Cardiac muscle cell (in vitro differentiated cells and primary cell): ENCODE data around the gene IFIH1. TPM values are rescaled to one million over a fixed set of nuclear protein-coding genes. Genes with fewer than 3 reads are reported as not detected.

Experiments
- DNase-seq, 2 donors: peaks; one replicate each; pipeline versions ENCODE4 v3.0.0 to v3.0.0-alpha.2; 2010 to 2017; ENCODE audit warnings: low read depth in 1 of 2, low spot score in 1 of 2
- H3K27ac ChIP-seq: fragments of 200-600 bp; sonication (generic); 2 replicates; pipeline ENCODE4 v1.5.1; 2016
- H3K27me3 ChIP-seq: fragments of 200-600 bp; sonication (generic); 2 replicates; pipeline ENCODE4 v1.6.0; 2016; ENCODE audit warnings: control low read depth
- H3K36me3 ChIP-seq: fragments of 200-600 bp; sonication (generic); 2 replicates; pipeline ENCODE4 v1.5.1; 2016; ENCODE audit warnings: control low read depth
- H3K4me1 ChIP-seq: fragments of 200-600 bp; sonication (generic); 2 replicates; pipeline ENCODE4 v1.8.1; 2017; ENCODE audit warnings: low read depth, mild to moderate bottlenecking, mixed run types
- H3K4me3 ChIP-seq: fragments of 200-600 bp; sonication (generic); 2 replicates; pipeline ENCODE4 v1.5.1; 2016; ENCODE audit warnings: mild to moderate bottlenecking
- H3K9me3 ChIP-seq: fragments of 200-600 bp; sonication (generic); 2 replicates; pipeline ENCODE4 v1.5.1; 2017; ENCODE audit warnings: low read depth, mild to moderate bottlenecking, control low read depth
- polyA plus RNA-seq: library from polyadenylated mRNA; unstranded; fragments of >200 nt; fragmentation: Nextera tagmentation; extraction: Ambion mirVana; gene quantifications from 2 replicates; pipeline ENCODE4 v1.2.1, GENCODE V29; 2016
- total RNA-seq: library from RNA; depleted of rRNA; stranded (reverse); fragments of >200 nt; gene quantifications from 2 replicates; pipeline ENCODE4 v1.2.3, GENCODE V29; 2016
- TF ChIP-seq, protein P1 (sequence below): IDR thresholded peaks from 2 replicates; pipeline ENCODE4 v1.5.1; 2012; ENCODE audit warnings: low read depth, mild to moderate bottlenecking, low read length

IFIH1 gene
- total RNA-seq: 0.06 and 0.07 TPM in 2 replicates
- polyA plus RNA-seq: 0.88 TPM in 1 of 2 replicates, not detected in the other

DNA sequence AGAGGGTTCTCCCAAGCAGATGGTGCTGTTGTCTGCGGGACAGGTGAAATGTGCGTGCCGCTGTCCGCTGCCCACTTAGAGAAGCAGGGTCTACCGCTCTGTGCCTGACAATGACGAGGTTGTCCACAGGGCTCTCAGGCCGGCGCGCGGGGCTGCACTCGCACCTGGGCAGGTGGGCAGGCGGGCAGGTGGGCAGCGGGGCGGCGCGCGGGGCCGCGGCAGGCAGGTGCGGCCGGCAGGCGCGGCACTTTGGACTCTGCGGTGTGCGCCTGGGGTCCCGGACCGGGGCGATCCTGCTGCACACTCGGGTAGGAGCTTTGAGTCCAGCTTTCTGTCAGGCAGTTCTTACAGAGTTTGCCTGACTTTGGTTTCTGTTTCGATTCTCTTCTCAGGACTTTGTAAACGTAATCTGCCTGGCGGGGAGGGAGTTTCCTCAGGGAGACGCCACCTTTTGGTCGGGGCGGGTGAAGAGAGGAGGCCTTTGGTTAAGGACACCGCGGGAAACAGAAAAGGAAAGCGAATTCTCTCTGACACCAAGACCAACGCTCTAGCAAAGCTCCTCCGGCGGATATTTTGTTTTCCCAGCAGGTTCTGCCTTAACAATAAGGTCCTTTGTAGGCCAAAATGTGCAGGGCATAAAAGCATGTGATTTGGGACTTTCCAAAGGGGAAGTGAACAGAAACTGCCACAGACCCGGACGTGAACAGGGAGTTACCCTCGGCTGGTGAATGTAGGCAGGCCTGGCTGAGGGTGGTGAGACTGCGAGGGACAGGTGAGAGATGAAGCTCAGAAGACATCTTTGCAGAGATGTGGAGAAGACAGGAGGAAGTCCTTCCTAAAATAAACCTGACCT is at the start of gene IFIH1:
Gene IFIH1 (minus strand): TSS at position 357 of the 853 bp plus-strand sequence. CDS start 377 bp downstream, outside the sequence.
- Histone ChIP-seq H3K9me3 (no peaks in the 10 kb centered on the region), H3K27ac (no peak within 1 kb of the TSS), H3K4me1 (no peaks in the 10 kb centered on the region), H3K27me3 (peaks cover 45% of the 10 kb centered on the region), H3K4me3 (peak within 1 kb of the TSS; percentile 50), H3K36me3 (no peaks in the 10 kb centered on the region)
- DNase-seq: peak; percentile 71 to 92
- TF ChIP-seq, protein P1, sequence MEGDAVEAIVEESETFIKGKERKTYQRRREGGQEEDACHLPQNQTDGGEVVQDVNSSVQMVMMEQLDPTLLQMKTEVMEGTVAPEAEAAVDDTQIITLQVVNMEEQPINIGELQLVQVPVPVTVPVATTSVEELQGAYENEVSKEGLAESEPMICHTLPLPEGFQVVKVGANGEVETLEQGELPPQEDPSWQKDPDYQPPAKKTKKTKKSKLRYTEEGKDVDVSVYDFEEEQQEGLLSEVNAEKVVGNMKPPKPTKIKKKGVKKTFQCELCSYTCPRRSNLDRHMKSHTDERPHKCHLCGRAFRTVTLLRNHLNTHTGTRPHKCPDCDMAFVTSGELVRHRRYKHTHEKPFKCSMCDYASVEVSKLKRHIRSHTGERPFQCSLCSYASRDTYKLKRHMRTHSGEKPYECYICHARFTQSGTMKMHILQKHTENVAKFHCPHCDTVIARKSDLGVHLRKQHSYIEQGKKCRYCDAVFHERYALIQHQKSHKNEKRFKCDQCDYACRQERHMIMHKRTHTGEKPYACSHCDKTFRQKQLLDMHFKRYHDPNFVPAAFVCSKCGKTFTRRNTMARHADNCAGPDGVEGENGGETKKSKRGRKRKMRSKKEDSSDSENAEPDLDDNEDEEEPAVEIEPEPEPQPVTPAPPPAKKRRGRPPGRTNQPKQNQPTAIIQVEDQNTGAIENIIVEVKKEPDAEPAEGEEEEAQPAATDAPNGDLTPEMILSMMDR: peak; percentile 59

DNA sequence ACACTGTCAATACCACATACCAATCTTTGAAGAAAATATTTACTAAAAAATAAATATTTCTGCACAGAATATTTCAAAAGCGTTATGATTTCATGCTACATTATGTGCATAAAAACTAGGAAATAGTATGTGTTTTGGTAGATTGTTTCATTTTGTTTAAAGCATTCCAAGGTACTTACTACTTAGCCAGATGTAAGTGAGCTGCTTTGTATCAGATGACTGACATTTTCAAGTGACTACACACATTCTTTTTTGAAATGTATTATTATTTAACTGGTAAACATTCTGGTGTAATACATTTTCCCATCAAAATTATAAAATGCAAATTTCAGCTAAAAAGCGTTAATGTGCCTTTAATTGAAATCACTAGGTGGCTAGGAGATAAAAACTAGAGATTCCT is 46.9 kb upstream of the IFIH1 start:
- Histone ChIP-seq H3K9me3 (no peaks in the 10 kb centered on the region), H3K36me3 (peaks cover 7% of the 10 kb centered on the region), H3K27ac (no peak overlapping the region), H3K4me3 (no peak overlapping the region), H3K27me3 (no peaks in the 10 kb centered on the region), H3K4me1 (peaks cover 9% of the 10 kb centered on the region)
- peak in 1 of 2 donors; percentile 24 for DNase-seq
- TF ChIP-seq, protein P1: no peak

DNA sequence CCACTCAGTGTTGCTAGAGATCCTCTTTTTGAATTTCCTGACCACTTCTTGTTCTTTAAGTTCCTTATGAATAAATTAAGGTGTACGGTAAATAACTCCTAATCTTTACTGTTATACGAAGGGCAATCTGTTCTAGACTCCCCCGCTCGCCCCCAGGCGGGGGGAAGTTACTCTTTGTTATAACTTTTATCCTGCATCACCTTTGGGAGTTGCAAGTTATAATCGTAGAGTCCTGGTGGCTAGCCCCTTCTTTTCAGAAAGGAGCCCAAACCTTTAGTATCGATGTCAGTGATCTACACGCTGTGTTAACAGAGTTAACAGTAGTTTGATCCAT is 26.1 kb upstream of the IFIH1 start:
- TF ChIP-seq, protein P1: no peak
- H3K27ac ChIP-seq: peak overlapping the region; percentile 68
- H3K36me3 ChIP-seq: no peaks in the 10 kb centered on the region
- H3K4me1 ChIP-seq: peaks cover 8% of the 10 kb centered on the region
- DNase-seq: no peak
- peak overlapping the region; percentile 53 for H3K4me3 ChIP-seq
- no peaks in the 10 kb centered on the region for H3K9me3 ChIP-seq
- H3K27me3 ChIP-seq: peaks cover 13% of the 10 kb centered on the region

DNA sequence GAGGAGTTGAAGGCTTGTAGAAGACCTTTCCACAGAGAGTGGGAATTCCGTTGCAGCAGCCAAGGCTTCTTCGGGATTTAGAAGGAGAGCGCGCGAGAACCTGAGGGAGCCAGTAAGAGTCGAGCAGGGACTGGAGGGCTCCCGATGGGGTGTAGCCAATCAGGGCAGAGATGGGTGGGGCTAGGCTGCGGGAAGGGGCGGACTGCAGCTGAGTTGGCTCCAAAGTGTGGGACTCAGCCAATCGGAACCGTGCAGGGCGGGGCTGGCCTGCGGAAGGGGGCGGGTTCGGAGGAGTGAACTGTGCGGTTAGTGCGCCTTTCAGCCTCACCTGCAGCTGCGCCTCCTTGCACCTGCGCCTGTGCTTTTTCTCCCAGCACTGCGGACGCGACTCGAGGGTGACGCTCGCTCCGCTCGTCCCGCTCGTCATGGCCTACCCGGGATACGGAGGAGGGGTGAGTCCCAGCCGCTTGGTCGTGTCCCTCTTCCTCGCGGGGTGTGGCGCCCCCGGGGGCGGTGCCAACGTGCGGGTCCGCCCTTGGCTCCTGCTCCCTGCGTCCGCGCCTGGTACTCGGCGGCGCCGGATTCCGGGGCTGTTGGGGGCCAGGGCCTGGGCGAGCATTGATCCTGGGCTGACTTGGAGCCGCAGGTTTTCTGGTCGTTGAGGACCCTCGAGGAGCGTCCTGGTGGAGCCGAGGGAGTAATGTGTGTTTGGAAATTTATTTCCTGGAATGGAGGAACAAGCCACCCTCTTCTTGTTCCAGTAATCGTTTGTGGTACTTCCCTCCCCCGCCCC is 25.5 kb upstream of the IFIH1 start, which contains the start of gene GCA:
Gene GCA (plus strand): TSS at position 309 of the 793 bp plus-strand sequence. CDS start 117 bp downstream, at position 426.
- H3K27ac ChIP-seq: peak within 1 kb of the TSS; percentile 68
- TF ChIP-seq, protein P1: no peak
- peak within 1 kb of the TSS; percentile 53 for H3K4me3 ChIP-seq
- no peaks in the 10 kb centered on the region for H3K36me3 ChIP-seq
- H3K27me3 ChIP-seq: peaks cover 13% of the 10 kb centered on the region
- H3K4me1 ChIP-seq: peaks cover 8% of the 10 kb centered on the region
- DNase-seq: peak; percentile 94 to 98
- H3K9me3 ChIP-seq: no peaks in the 10 kb centered on the region

DNA sequence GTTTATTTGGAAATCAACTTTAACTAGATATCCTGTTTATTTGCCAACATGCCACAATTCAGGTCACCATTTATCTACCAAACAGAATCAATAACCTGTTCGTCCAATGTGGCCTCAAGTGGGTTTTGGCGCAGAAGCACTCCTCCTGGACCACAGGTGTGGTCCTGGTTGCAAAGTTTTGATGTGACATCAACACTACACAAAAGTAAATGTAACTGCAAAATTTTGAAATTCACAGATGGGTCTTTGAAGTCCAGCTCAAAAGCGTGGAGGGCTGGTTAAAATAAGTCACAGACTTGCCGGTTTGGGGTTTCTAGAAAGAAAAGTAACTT is 25.0 kb upstream of the IFIH1 start:
- TF ChIP-seq, protein P1: no peak
- Histone ChIP-seq H3K4me3 (peak overlapping the region; percentile 53), H3K27me3 (peaks cover 13% of the 10 kb centered on the region), H3K27ac (no peak overlapping the region), H3K9me3 (no peaks in the 10 kb centered on the region), H3K4me1 (peaks cover 8% of the 10 kb centered on the region), H3K36me3 (no peaks in the 10 kb centered on the region)
- DNase-seq: no peak
